ENCODE data around the gene GIPC3. TPM values are rescaled to one million over a fixed set of nuclear protein-coding genes. Genes with fewer than 3 reads are reported as not detected.

GIPC3 gene
- total RNA-seq, 1 experiment from 2014 or later, result not detected

- no peaks in the 10 kb centered on the region for H3K36me3 ChIP-seq
- DNase-seq, result no peak
- no peak overlapping the region for H3K4me3 ChIP-seq
- H3K9me3 ChIP-seq, result no peaks in the 10 kb centered on the region
- no peaks in the 10 kb centered on the region for H3K27me3 ChIP-seq
These were observed 49.3 kb downstream of the GIPC3 start for GRCh38 chr19:3634496-3635045.

- Histone ChIP-seq H3K27me3 (no peaks in the 10 kb centered on the region), H3K4me3 (no peak overlapping the region), H3K9me3 (no peaks in the 10 kb centered on the region), H3K36me3 (no peaks in the 10 kb centered on the region)
- no peak for DNase-seq
These were observed 51.2 kb downstream of the GIPC3 start for GRCh38 chr19:3636506-3636905.

DNA sequence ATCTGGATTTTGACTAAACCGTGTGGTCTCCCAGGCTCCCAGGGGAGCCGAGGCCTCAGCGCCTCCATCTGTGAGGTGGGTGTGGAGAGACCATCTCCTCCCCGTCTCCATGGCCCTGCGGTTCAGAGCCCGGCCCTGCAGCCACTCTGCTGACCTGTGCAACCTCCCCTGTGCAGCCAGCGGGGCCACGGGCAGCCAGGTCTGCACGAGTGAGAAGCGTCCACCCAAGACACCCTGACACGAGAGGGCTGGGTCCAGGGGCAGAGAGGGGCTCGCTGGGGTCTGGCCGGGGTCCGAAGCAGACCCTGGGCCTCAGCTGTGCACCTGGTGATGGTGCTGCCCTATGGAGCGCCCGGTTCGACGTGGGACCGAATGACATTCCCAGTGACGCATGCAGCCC lies 51.7 kb downstream of the GIPC3 start:
- no peak for DNase-seq

DNA sequence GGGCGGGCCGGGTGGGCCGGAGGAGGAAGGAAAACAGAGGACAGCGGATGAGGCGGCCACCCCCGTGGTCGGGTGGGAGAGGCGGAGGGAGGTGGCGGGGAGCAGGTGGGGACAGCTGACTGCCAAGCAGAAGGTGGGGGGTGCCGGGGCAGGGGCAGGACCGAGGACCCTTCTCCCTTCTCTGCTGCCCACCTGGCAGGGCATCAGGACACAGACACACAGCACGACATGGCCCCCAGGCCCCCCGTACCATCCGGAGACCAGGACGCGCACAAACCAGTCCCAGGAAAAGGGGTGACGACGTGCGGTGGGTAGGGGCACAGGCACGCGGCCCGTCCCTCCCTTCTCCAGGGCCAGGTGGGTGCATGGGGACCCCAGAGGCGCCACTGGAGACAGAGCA lies 52.3 kb downstream of the GIPC3 start:
- Histone ChIP-seq H3K4me3 (no peak overlapping the region), H3K9me3 (no peaks in the 10 kb centered on the region), H3K36me3 (no peaks in the 10 kb centered on the region), H3K27me3 (no peaks in the 10 kb centered on the region)
- DNase-seq, result no peak

More for the DNA sequence above, 51.7 kb downstream of the GIPC3 start:
- H3K4me3 ChIP-seq, result no peak overlapping the region
- H3K9me3 ChIP-seq, result no peaks in the 10 kb centered on the region
- no peaks in the 10 kb centered on the region for H3K27me3 ChIP-seq
- no peaks in the 10 kb centered on the region for H3K36me3 ChIP-seq

GRCh38 chr19:3638208-3639193 lies 53.2 kb downstream of the GIPC3 start:
- no peaks in the 10 kb centered on the region for H3K27me3 ChIP-seq
- DNase-seq, result no peak
- H3K9me3 ChIP-seq, result no peaks in the 10 kb centered on the region
- H3K36me3 ChIP-seq, result no peaks in the 10 kb centered on the region
- no peak overlapping the region for H3K4me3 ChIP-seq

GRCh38 chr19:3639479-3639878 lies 54.2 kb downstream of the GIPC3 start:
- no peak for DNase-seq
- no peaks in the 10 kb centered on the region for H3K36me3 ChIP-seq

DNA sequence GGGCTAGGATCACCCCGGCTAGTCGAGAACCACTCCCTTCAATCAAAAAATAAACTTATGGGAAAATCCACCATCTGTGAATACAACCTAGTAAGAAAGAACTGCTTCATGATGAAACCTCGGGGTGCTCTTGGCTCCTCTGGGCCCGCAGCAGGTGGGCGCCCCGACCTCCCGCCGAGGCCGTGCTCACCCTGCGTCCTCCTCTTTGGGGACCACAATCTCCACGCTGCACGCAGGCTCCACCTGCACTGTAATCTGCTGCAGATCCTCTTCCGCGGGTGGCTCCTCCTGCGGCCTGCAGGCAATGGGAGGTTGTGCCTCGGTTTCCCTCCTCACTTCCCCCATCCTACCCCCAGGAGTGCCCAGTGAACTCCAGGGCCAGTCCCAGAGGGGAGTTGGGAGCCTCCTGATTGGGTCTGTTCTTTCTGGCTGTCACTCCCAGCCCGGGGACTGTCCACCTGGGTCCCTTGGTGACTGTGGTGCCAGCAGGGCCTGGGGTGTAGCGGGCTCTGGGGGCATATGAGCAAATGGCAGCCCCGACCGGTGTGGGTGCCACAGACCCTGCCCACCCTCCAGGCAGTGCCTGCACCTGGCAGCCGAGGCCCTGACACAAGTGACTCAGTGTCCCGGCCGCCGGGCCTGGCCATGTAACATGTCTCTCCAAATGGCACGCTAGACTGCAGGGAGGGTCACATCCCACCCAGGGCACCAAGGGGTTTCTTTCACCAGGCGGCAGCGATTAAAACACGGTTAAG lies 56.4 kb downstream of the GIPC3 start:
- Histone ChIP-seq H3K9me3 (no peaks in the 10 kb centered on the region), H3K4me3 (no peak overlapping the region), H3K36me3 (no peaks in the 10 kb centered on the region), H3K27me3 (no peaks in the 10 kb centered on the region)
- DNase-seq, result no peak

More at GRCh38 chr19:3639479-3639878, 54.2 kb downstream of the GIPC3 start:
- Histone ChIP-seq H3K9me3 (no peaks in the 10 kb centered on the region), H3K4me3 (no peak overlapping the region), H3K27me3 (no peaks in the 10 kb centered on the region)

- DNase-seq, result no peak
- Histone ChIP-seq H3K9me3 (no peaks in the 10 kb centered on the region), H3K36me3 (no peaks in the 10 kb centered on the region), H3K27me3 (no peaks in the 10 kb centered on the region), H3K4me3 (no peak overlapping the region)
These were observed 57.0 kb downstream of the GIPC3 start for GRCh38 chr19:3642296-3642695.

Other genes starting within 250 kb of the GIPC3 start
- 1.7 and 14.1 TPM in 2 replicates for gene NFIC, start 218.9 kb upstream of the GIPC3 start, total RNA-seq (2014; rRNA removed; shearing (Covaris generic); ENCODE audit: low replicate concordance)
- gene SMIM24, start 105.0 kb upstream of the GIPC3 start, total RNA-seq (2014; rRNA removed; shearing (Covaris generic); ENCODE audit: low replicate concordance), result not detected in 2 replicates
- not detected in 2 replicates for gene SMIM44, start 102.0 kb upstream of the GIPC3 start, total RNA-seq (2014; rRNA removed; shearing (Covaris generic); ENCODE audit: low replicate concordance)
- gene DOHH, start 84.8 kb upstream of the GIPC3 start, total RNA-seq (2014; rRNA removed; shearing (Covaris generic); ENCODE audit: low replicate concordance), result 20.8 and 34.5 TPM in 2 replicates
- gene FZR1, start 79.2 kb upstream of the GIPC3 start, total RNA-seq (2014; rRNA removed; shearing (Covaris generic); ENCODE audit: low replicate concordance), result 20.8 and 31.1 TPM in 2 replicates
- gene TEKTIP1, start 46.3 kb upstream of the GIPC3 start, total RNA-seq (2014; rRNA removed; shearing (Covaris generic); ENCODE audit: low replicate concordance), result not detected in 2 replicates
- gene MFSD12, start 27.9 kb upstream of the GIPC3 start, total RNA-seq (2014; rRNA removed; shearing (Covaris generic); ENCODE audit: low replicate concordance), result 17.6 and 26.4 TPM in 2 replicates
- 42.5 and 43.5 TPM in 2 replicates for gene HMG20B, start 12.5 kb upstream of the GIPC3 start, total RNA-seq (2014; rRNA removed; shearing (Covaris generic); ENCODE audit: low replicate concordance)
- gene TBXA2R, start 21.4 kb downstream of the GIPC3 start, total RNA-seq (2014; rRNA removed; shearing (Covaris generic); ENCODE audit: low replicate concordance), result 1.9 and 2.1 TPM in 2 replicates
- 13.1 and 25.3 TPM in 2 replicates for gene CACTIN, start 41.3 kb downstream of the GIPC3 start, total RNA-seq (2014; rRNA removed; shearing (Covaris generic); ENCODE audit: low replicate concordance)
- gene PIP5K1C, start 115.0 kb downstream of the GIPC3 start, total RNA-seq (2014; rRNA removed; shearing (Covaris generic); ENCODE audit: low replicate concordance), result 2.8 and 5.6 TPM in 2 replicates
- gene TJP3, start 122.9 kb downstream of the GIPC3 start, total RNA-seq (2014; rRNA removed; shearing (Covaris generic); ENCODE audit: low replicate concordance), result not detected in 2 replicates
- 1.4 and 10.1 TPM in 2 replicates for gene APBA3, start 176.2 kb downstream of the GIPC3 start, total RNA-seq (2014; rRNA removed; shearing (Covaris generic); ENCODE audit: low replicate concordance)
- gene MRPL54, start 177.2 kb downstream of the GIPC3 start, total RNA-seq (2014; rRNA removed; shearing (Covaris generic); ENCODE audit: low replicate concordance), result 47.0 and 55.4 TPM in 2 replicates
- not detected in 2 replicates for gene RAX2, start 186.8 kb downstream of the GIPC3 start, total RNA-seq (2014; rRNA removed; shearing (Covaris generic); ENCODE audit: low replicate concordance)
- 0.69 and 3.9 TPM in 2 replicates for gene MATK, start 200.9 kb downstream of the GIPC3 start, total RNA-seq (2014; rRNA removed; shearing (Covaris generic); ENCODE audit: low replicate concordance)

All from MG63 (cell line).